GM23248 (cell line): ENCODE data around the gene NME4. TPM values are rescaled to one million over a fixed set of nuclear protein-coding genes. Genes with fewer than 3 reads are reported as not detected.

Source experiments
- DNase-seq: peaks from one replicate; pipeline ENCODE4 v3.0.0-alpha.2; 2015
- H2AFZ ChIP-seq: fragments of 200-600 bp; sonication (generic); 2 replicates; pipeline ENCODE4 v1.6.1; 2016; ENCODE audit warnings: antibody characterized with exemption
- H3F3A ChIP-seq: fragments of 200-600 bp; sonication (generic); 2 replicates; pipeline ENCODE4 v1.6.1; 2016; ENCODE audit warnings: mild to moderate bottlenecking, antibody characterized with exemption, mixed run types; ENCODE audit not compliant: insufficient read depth
- H3K27ac ChIP-seq: fragments of 200-600 bp; sonication (generic); 2 replicates; pipeline ENCODE4 v1.5.1; 2016; ENCODE audit warnings: mild to moderate bottlenecking
- H3K27me3 ChIP-seq: fragments of 200-600 bp; sonication (generic); replicated peaks from 2 replicates; pipeline ENCODE4 v1.6.1; 2016; ENCODE audit warnings: mild to moderate bottlenecking; ENCODE audit not compliant: insufficient read depth
- H3K36me3 ChIP-seq: fragments of 200-600 bp; sonication (generic); 2 replicates; pipeline ENCODE4 v1.6.1; 2016; ENCODE audit warnings: low read depth, mild to moderate bottlenecking
- H3K4me1 ChIP-seq: fragments of 200-600 bp; sonication (generic); 2 replicates; pipeline ENCODE4 v1.6.1; 2016; ENCODE audit warnings: mild to moderate bottlenecking; ENCODE audit not compliant: insufficient read depth
- H3K4me2 ChIP-seq: fragments of 200-600 bp; sonication (generic); one replicate; pipeline ENCODE4 v1.6.1; 2016; ENCODE audit warnings: mild to moderate bottlenecking; ENCODE audit not compliant: unreplicated experiment
- H3K4me3 ChIP-seq: fragments of 200-600 bp; sonication (generic); 2 replicates; pipeline ENCODE4 v1.5.1; 2016; ENCODE audit warnings: mild to moderate bottlenecking
- H3K79me2 ChIP-seq: fragments of 200-600 bp; sonication (generic); 2 replicates; pipeline ENCODE4 v1.6.1; 2016; ENCODE audit warnings: mild to moderate bottlenecking; ENCODE audit not compliant: insufficient read depth
- H3K9ac ChIP-seq: fragments of 200-600 bp; sonication (generic); 2 replicates; pipeline ENCODE4 v1.6.1; 2016; ENCODE audit warnings: mild to moderate bottlenecking
- H3K9me2 ChIP-seq: fragments of 200-600 bp; sonication (generic); 2 replicates; pipeline ENCODE4 v1.6.1; 2016; ENCODE audit warnings: mixed run types, mild to moderate bottlenecking, moderate library complexity; ENCODE audit not compliant: insufficient read depth
- H3K9me3 ChIP-seq: fragments of 200-600 bp; sonication (generic); one replicate; pipeline ENCODE4 v1.6.1; 2017; ENCODE audit warnings: low read depth
- H4K20me1 ChIP-seq: fragments of 200-600 bp; sonication (generic); 2 replicates; pipeline ENCODE4 v1.6.0; 2016; ENCODE audit not compliant: insufficient read depth
- EZH2 ChIP-seq: fragments of 200-600 bp; sonication (generic); IDR thresholded peaks from 2 replicates; pipeline ENCODE4 v1.6.1; 2018; ENCODE audit warnings: antibody characterized with exemption, mild to moderate bottlenecking; ENCODE audit not compliant: insufficient read depth, poor library complexity, severe bottlenecking
- EZH2phosphoT487 ChIP-seq: fragments of 200-600 bp; sonication (generic); IDR thresholded peaks from 2 replicates; pipeline ENCODE4 v1.6.1; 2018; ENCODE audit warnings: antibody characterized with exemption, moderate library complexity, mild to moderate bottlenecking, low read depth; ENCODE audit not compliant: insufficient read depth
- WGBS, 2 experiments: methylation state at CpG; one replicate each; pipeline ENCODE4 v1.1.6; 2015 to 2017; ENCODE audit warnings: low lambda C conversion rate in 2 of 2, low coverage in 1 of 2; ENCODE audit errors: missing lambda C conversion rate in 2 of 2; 5-methylcytosine and 5-hydroxymethylcytosine counted together
- in situ Hi-C: fragments of 300-500 bp; cut with MboI; formaldehyde crosslinking; loops from 2 replicates; pipeline ENCODE4 v1.15.0; 2020
- polyA plus RNA-seq: library from polyadenylated mRNA; unstranded; fragments of >200 nt; fragmentation: Nextera tagmentation; extraction: Ambion mirVana; gene quantifications from 2 replicates; pipeline ENCODE4 v1.2.1, GENCODE V29; 2016
- small RNA-seq: library from RNA; depleted of rRNA; stranded (forward); fragments of <200 nt; gene quantifications from one replicate; pipeline ENCODE3, GENCODE V24; 2014; ENCODE audit warnings: low read depth, low replicate concordance
- total RNA-seq: library from RNA; depleted of rRNA; stranded (reverse); fragments of >200 nt; shearing (Covaris generic); gene quantifications from 2 replicates; pipeline ENCODE4 v1.2.3, GENCODE V29; 2014; rRNA removed

The NME4 gene
- total and polyA plus RNA-seq, 2 experiments from 2014 or later: 175 to 283 TPM

GRCh38 chr16:440627-441026, 43.6 kb downstream of the NME4 start:
- no peak overlapping the region for H2AFZ ChIP-seq
- H3K79me2 ChIP-seq: peaks cover 94% of the 10 kb centered on the region
- H4K20me1 ChIP-seq: 0 out of 2 replicates have a peak, but pooled peaks cover 3% of the 10 kb centered on the region
- H3K27me3 ChIP-seq: no peaks in the 10 kb centered on the region
- no peak for DNase-seq
- H3F3A ChIP-seq: peaks cover 2% of the 10 kb centered on the region; the same call in 1 of the 2 replicates
- H3K4me3 ChIP-seq: no peak overlapping the region
- 97 to 99% methylated on average over 6 of the region's 6 CpGs for WGBS, 2 experiments
- no peaks in the 10 kb centered on the region for H3K36me3 ChIP-seq
- no peak overlapping the region for H3K4me2 ChIP-seq
- no peaks in the 10 kb centered on the region for H3K9me2 ChIP-seq
- TF ChIP-seq EZH2 (no peak), EZH2phosphoT487 (no peak)
- peaks cover 10% of the 10 kb centered on the region; the same call in 1 of the 2 replicates for H3K4me1 ChIP-seq
- in situ Hi-C loops: no loop called here
- H3K9me3 ChIP-seq: no peaks in the 10 kb centered on the region
- no peak overlapping the region for H3K9ac ChIP-seq
- H3K27ac ChIP-seq: no peak overlapping the region

- Histone ChIP-seq H2AFZ (no peak overlapping the region), H3K4me1 (peaks cover 2% of the 10 kb centered on the region; the same call in 1 of the 2 replicates), H3K9me3 (no peaks in the 10 kb centered on the region), H3K36me3 (no peaks in the 10 kb centered on the region), H3K9me2 (no peaks in the 10 kb centered on the region), H3K79me2 (peaks cover 96% of the 10 kb centered on the region), H3K27ac (no peak overlapping the region), H3F3A (no peaks in the 10 kb centered on the region), H3K9ac (no peak overlapping the region), H3K27me3 (no peaks in the 10 kb centered on the region), H4K20me1 (0 out of 2 replicates have a peak, but pooled peaks cover 3% of the 10 kb centered on the region), H3K4me3 (no peak overlapping the region), H3K4me2 (no peak overlapping the region)
- DNase-seq: no peak
- in situ Hi-C loops: no loop called here
- TF ChIP-seq EZH2phosphoT487: no peak
- no peak for TF ChIP-seq EZH2
- WGBS, 2 experiments: 98 to 99% methylated on average over 6 of the region's 6 CpGs
These were observed 44.4 kb downstream of the NME4 start for GRCh38 chr16:441447-441846.

GRCh38 chr16:442976-443375, 46.0 kb downstream of the NME4 start:
- TF ChIP-seq EZH2phosphoT487 (no peak), EZH2 (no peak)
- no peak overlapping the region for H3K9ac ChIP-seq
- no peak overlapping the region for H3K27ac ChIP-seq
- no peak overlapping the region for H2AFZ ChIP-seq
- H4K20me1 ChIP-seq: 0 out of 2 replicates have a peak, but pooled peaks cover 3% of the 10 kb centered on the region
- WGBS, 2 experiments: 88 to 89% methylated on average over 6 of the region's 6 CpGs
- H3K9me2 ChIP-seq: no peaks in the 10 kb centered on the region
- H3K36me3 ChIP-seq: no peaks in the 10 kb centered on the region
- H3K4me3 ChIP-seq: no peak overlapping the region
- H3K27me3 ChIP-seq: no peaks in the 10 kb centered on the region
- H3K4me1 ChIP-seq: no peaks in the 10 kb centered on the region
- in situ Hi-C loops: no loop called here
- H3K9me3 ChIP-seq: no peaks in the 10 kb centered on the region
- no peak for DNase-seq
- no peaks in the 10 kb centered on the region for H3F3A ChIP-seq
- H3K79me2 ChIP-seq: peaks cover 97% of the 10 kb centered on the region
- no peak overlapping the region for H3K4me2 ChIP-seq

GRCh38 chr16:444027-444426, 47.0 kb downstream of the NME4 start:
- WGBS, 2 experiments: 92 to 93% methylated on average over 10 of the region's 10 CpGs
- H3K4me3 ChIP-seq: no peak overlapping the region
- H2AFZ ChIP-seq: no peak overlapping the region
- no peak overlapping the region for H3K27ac ChIP-seq
- no peaks in the 10 kb centered on the region for H3K36me3 ChIP-seq
- TF ChIP-seq EZH2phosphoT487 (no peak), EZH2 (no peak)
- no peak overlapping the region for H3K4me2 ChIP-seq
- DNase-seq: no peak
- H4K20me1 ChIP-seq: 0 out of 2 replicates have a peak, but pooled peaks cover 3% of the 10 kb centered on the region
- H3K79me2 ChIP-seq: peaks cover 90% of the 10 kb centered on the region
- no peaks in the 10 kb centered on the region for H3K9me3 ChIP-seq
- no peaks in the 10 kb centered on the region for H3K4me1 ChIP-seq
- in situ Hi-C loops: no loop called here
- no peaks in the 10 kb centered on the region for H3K27me3 ChIP-seq
- no peak overlapping the region for H3K9ac ChIP-seq
- no peaks in the 10 kb centered on the region for H3F3A ChIP-seq
- no peaks in the 10 kb centered on the region for H3K9me2 ChIP-seq

- Histone ChIP-seq H3K36me3 (no peaks in the 10 kb centered on the region), H2AFZ (no peak overlapping the region), H3K79me2 (peaks cover 81% of the 10 kb centered on the region), H3F3A (no peaks in the 10 kb centered on the region), H4K20me1 (0 out of 2 replicates have a peak, but pooled peaks cover 3% of the 10 kb centered on the region), H3K4me3 (no peak overlapping the region), H3K4me1 (no peaks in the 10 kb centered on the region), H3K9me2 (no peaks in the 10 kb centered on the region), H3K27ac (no peak overlapping the region), H3K9ac (no peak overlapping the region), H3K27me3 (no peaks in the 10 kb centered on the region), H3K9me3 (no peaks in the 10 kb centered on the region), H3K4me2 (no peak overlapping the region)
- in situ Hi-C loops: no loop called here
- no peak for TF ChIP-seq EZH2phosphoT487
- TF ChIP-seq EZH2: no peak
- WGBS, 2 experiments: 72 to 73% methylated on average over 4 of the region's 4 CpGs
- no peak for DNase-seq
These were observed 48.6 kb downstream of the NME4 start for GRCh38 chr16:445566-445965.

Small RNAs within 50 kb of the gene (small RNA-seq; reads per million reads assigned to genes)
- gene RF00019: not detected

Other genes starting within 250 kb of the NME4 start
- gene HBZ, start 244.6 kb upstream of the NME4 start, total RNA-seq: not detected in 2 replicates
- not detected in 2 replicates for gene HBZ, start 244.6 kb upstream of the NME4 start, polyA plus RNA-seq
- not detected in 2 replicates for gene HBM, start 231.2 kb upstream of the NME4 start, total RNA-seq
- not detected in 2 replicates for gene HBM, start 231.2 kb upstream of the NME4 start, polyA plus RNA-seq
- not detected in 2 replicates for gene HBA2, start 224.3 kb upstream of the NME4 start, total RNA-seq
- not detected in 2 replicates for gene HBA2, start 224.3 kb upstream of the NME4 start, polyA plus RNA-seq
- gene HBA1, start 220.5 kb upstream of the NME4 start, total RNA-seq: not detected in 2 replicates
- not detected in 2 replicates for gene HBA1, start 220.5 kb upstream of the NME4 start, polyA plus RNA-seq
- gene HBQ1, start 216.7 kb upstream of the NME4 start, total RNA-seq: not detected in 2 replicates
- not detected in 2 replicates for gene HBQ1, start 216.7 kb upstream of the NME4 start, polyA plus RNA-seq
- gene LUC7L, start 167.8 kb upstream of the NME4 start, total RNA-seq: 49.6 and 78.5 TPM in 2 replicates
- gene LUC7L, start 167.8 kb upstream of the NME4 start, polyA plus RNA-seq: 35.6 and 37.3 TPM in 2 replicates
- gene FAM234A, start 162.4 kb upstream of the NME4 start, total RNA-seq: 165 and 202 TPM in 2 replicates
- 113 and 119 TPM in 2 replicates for gene FAM234A, start 162.4 kb upstream of the NME4 start, polyA plus RNA-seq
- gene RGS11, start 121.3 kb upstream of the NME4 start, total RNA-seq: 2.4 and 7.0 TPM in 2 replicates
- gene RGS11, start 121.3 kb upstream of the NME4 start, polyA plus RNA-seq: 4.4 and 4.5 TPM in 2 replicates
- 0.65 TPM in 1 of 2 replicates, not detected in the other for gene ARHGDIG, start 116.6 kb upstream of the NME4 start, total RNA-seq
- gene ARHGDIG, start 116.6 kb upstream of the NME4 start, polyA plus RNA-seq: 0.38 and 0.40 TPM in 2 replicates
- gene PDIA2, start 114.0 kb upstream of the NME4 start, total RNA-seq: not detected in 2 replicates
- not detected in 2 replicates for gene PDIA2, start 114.0 kb upstream of the NME4 start, polyA plus RNA-seq
- gene AXIN1, start 44.5 kb upstream of the NME4 start, total RNA-seq: 25.5 and 27.1 TPM in 2 replicates
- gene AXIN1, start 44.5 kb upstream of the NME4 start, polyA plus RNA-seq: 3.0 and 3.3 TPM in 2 replicates
- 94.1 and 103 TPM in 2 replicates for gene MRPL28, start 26.7 kb upstream of the NME4 start, total RNA-seq
- gene MRPL28, start 26.7 kb upstream of the NME4 start, polyA plus RNA-seq: 108 and 110 TPM in 2 replicates
- 78.4 and 98.6 TPM in 2 replicates for gene PGAP6, start 15.2 kb upstream of the NME4 start, total RNA-seq
- gene PGAP6, start 15.2 kb upstream of the NME4 start, polyA plus RNA-seq: 16.4 and 20.6 TPM in 2 replicates
- 7.8 and 8.9 TPM in 2 replicates for gene DECR2, start 4.7 kb downstream of the NME4 start, total RNA-seq
- gene DECR2, start 4.7 kb downstream of the NME4 start, polyA plus RNA-seq: 25.2 and 26.1 TPM in 2 replicates
- gene RAB11FIP3, start 28.4 kb downstream of the NME4 start, total RNA-seq: 27.8 and 33.5 TPM in 2 replicates
- 0.46 and 1.2 TPM in 2 replicates for gene RAB11FIP3, start 28.4 kb downstream of the NME4 start, polyA plus RNA-seq
- gene CAPN15, start 130.5 kb downstream of the NME4 start, total RNA-seq: 68.0 and 69.4 TPM in 2 replicates
- 5.4 and 5.7 TPM in 2 replicates for gene CAPN15, start 130.5 kb downstream of the NME4 start, polyA plus RNA-seq
- gene PRR35, start 163.2 kb downstream of the NME4 start, total RNA-seq: not detected in 2 replicates
- not detected in 2 replicates for gene PRR35, start 163.2 kb downstream of the NME4 start, polyA plus RNA-seq
- 0.11 and 0.13 TPM in 2 replicates for gene NHLRC4, start 169.8 kb downstream of the NME4 start, total RNA-seq
- gene NHLRC4, start 169.8 kb downstream of the NME4 start, polyA plus RNA-seq: 0.20 TPM in 1 of 2 replicates, not detected in the other
- gene PIGQ, start 172.8 kb downstream of the NME4 start, total RNA-seq: 35.0 and 43.5 TPM in 2 replicates
- gene PIGQ, start 172.8 kb downstream of the NME4 start, polyA plus RNA-seq: 31.6 and 33.9 TPM in 2 replicates
- 18.8 and 28.3 TPM in 2 replicates for gene RAB40C, start 192.9 kb downstream of the NME4 start, total RNA-seq
- 9.5 TPM in 2 replicates for gene RAB40C, start 192.9 kb downstream of the NME4 start, polyA plus RNA-seq
- gene WFIKKN1, start 233.8 kb downstream of the NME4 start, total RNA-seq: not detected in 2 replicates
- gene WFIKKN1, start 233.8 kb downstream of the NME4 start, polyA plus RNA-seq: not detected in 2 replicates
- gene METTL26, start 239.1 kb downstream of the NME4 start, total RNA-seq: 150 and 218 TPM in 2 replicates
- gene METTL26, start 239.1 kb downstream of the NME4 start, polyA plus RNA-seq: 151 and 155 TPM in 2 replicates
- gene MCRIP2, start 244.6 kb downstream of the NME4 start, total RNA-seq: 29.3 and 30.4 TPM in 2 replicates
- 22.4 and 22.6 TPM in 2 replicates for gene MCRIP2, start 244.6 kb downstream of the NME4 start, polyA plus RNA-seq